Stimulated activated CD8-positive, alpha-beta memory T cell treated with anti-CD3 and anti-CD28 coated beads, Interleukin-15, amount 100 ng/mL, for 24 hours (primary cell): Measurements from ENCODE around the gene SCP2.
"Not testable (repeated sequence)": the region's sequence is repeated elsewhere in the genome, so short reads cannot be mapped to it uniquely, and the experiment has no call there.

ENCODE experiments used
- DNase-seq: peaks from one replicate; pipeline ENCODE4 v3.0.0-alpha.2; 2020; ENCODE audit warnings: low read depth

Gene SCP2

GRCh38 chr1:52916241-52916975, 10.7 kb upstream of the SCP2 start:
- no peak for DNase-seq

- DNase-seq = no peak
Measured at GRCh38 chr1:52917156-52917555, 9.9 kb upstream of the SCP2 start.

GRCh38 chr1:52917581-52917980, 9.5 kb upstream of the SCP2 start:
- DNase-seq = no peak

GRCh38 chr1:52918201-52918600, 8.9 kb upstream of the SCP2 start:
- DNase-seq = no peak

GRCh38 chr1:52919051-52919722, 7.9 kb upstream of the SCP2 start:
- no peak for DNase-seq

GRCh38 chr1:52919723-52920483, 7.2 kb upstream of the SCP2 start:
- DNase-seq = no peak

- no peak for DNase-seq
Measured at GRCh38 chr1:52920791-52921291, 6.2 kb upstream of the SCP2 start.

GRCh38 chr1:52925571-52926005, 1.5 kb upstream of the SCP2 start:
- DNase-seq = no peak

GRCh38 chr1:52926864-52927211, 238 bp upstream of the SCP2 start:
- no peak for DNase-seq

GRCh38 chr1:52928015-52928404, 934 bp downstream of the SCP2 start:
- no peak for DNase-seq

- no peak for DNase-seq
Measured at GRCh38 chr1:52929019-52929418, 1.9 kb downstream of the SCP2 start.

GRCh38 chr1:52937433-52938182, 10.5 kb downstream of the SCP2 start:
- no peak for DNase-seq

GRCh38 chr1:52938183-52938451, 11.0 kb downstream of the SCP2 start:
- DNase-seq = no peak

- no peak for DNase-seq
Measured at GRCh38 chr1:52943876-52944416, 16.9 kb downstream of the SCP2 start.

GRCh38 chr1:52944566-52944965, 17.5 kb downstream of the SCP2 start:
- DNase-seq = no peak

- no peak for DNase-seq
Measured at GRCh38 chr1:52947490-52947889, 20.4 kb downstream of the SCP2 start.

GRCh38 chr1:52949602-52950001, 22.5 kb downstream of the SCP2 start:
- DNase-seq = not testable (repeated sequence)

GRCh38 chr1:52952112-52952511, 25.0 kb downstream of the SCP2 start:
- no peak for DNase-seq

GRCh38 chr1:52955129-52955970, 28.3 kb downstream of the SCP2 start:
- no peak for DNase-seq

- DNase-seq = no peak
Measured at GRCh38 chr1:52963101-52963500, 36.0 kb downstream of the SCP2 start.

GRCh38 chr1:52967666-52968065, 40.6 kb downstream of the SCP2 start:
- no peak for DNase-seq
